ENCODE data around the gene SDCCAG8.

Gene SDCCAG8

DNA sequence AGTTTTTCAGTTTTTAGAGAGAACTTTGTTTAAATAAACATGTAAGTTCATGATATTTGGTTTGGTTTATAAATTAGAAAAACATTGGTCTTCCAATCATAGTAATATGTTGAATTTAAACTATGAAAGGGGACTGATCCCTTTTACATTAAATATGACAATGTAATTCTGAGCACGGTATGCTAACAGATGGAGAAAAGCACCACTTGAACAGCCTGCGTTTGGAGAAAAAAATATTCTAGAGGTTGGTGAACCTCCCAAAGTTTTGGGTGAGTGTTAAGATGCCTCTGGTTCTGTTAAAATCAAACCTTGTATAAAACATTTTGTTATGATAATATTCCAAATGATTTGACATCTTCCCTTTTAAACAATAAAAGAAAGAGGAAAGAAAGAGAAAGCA is 123.9 kb downstream of the SDCCAG8 start:
- no peak overlapping the region for H3K4me3 ChIP-seq (ENCODE audit: low read depth, low read length)
- TF ChIP-seq, protein P1, sequence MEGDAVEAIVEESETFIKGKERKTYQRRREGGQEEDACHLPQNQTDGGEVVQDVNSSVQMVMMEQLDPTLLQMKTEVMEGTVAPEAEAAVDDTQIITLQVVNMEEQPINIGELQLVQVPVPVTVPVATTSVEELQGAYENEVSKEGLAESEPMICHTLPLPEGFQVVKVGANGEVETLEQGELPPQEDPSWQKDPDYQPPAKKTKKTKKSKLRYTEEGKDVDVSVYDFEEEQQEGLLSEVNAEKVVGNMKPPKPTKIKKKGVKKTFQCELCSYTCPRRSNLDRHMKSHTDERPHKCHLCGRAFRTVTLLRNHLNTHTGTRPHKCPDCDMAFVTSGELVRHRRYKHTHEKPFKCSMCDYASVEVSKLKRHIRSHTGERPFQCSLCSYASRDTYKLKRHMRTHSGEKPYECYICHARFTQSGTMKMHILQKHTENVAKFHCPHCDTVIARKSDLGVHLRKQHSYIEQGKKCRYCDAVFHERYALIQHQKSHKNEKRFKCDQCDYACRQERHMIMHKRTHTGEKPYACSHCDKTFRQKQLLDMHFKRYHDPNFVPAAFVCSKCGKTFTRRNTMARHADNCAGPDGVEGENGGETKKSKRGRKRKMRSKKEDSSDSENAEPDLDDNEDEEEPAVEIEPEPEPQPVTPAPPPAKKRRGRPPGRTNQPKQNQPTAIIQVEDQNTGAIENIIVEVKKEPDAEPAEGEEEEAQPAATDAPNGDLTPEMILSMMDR (IDR thresholded peaks at IDR 0.05; ENCODE audit: low read depth, low read length): no peak

DNA sequence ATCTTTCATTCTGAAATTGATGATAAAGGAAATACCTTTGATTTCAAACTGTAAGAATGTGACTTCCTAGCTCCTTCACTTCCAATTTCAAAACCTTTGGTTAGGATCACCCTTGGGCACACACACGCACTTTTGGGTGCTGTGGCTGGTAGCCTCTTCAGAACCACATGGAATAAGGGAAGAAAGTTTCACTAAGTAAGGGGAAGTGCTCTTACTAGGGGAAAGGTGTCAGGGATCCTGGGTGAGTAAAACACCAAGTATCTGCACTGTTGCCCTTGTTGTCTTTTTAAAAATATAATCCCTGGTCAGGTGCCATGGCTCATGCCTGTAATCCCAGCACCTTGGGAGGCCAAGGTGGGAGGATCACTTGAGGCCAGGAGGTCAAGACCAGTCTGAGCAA is 132.4 kb downstream of the SDCCAG8 start:
- TF ChIP-seq, protein P1 (IDR thresholded peaks at IDR 0.05; ENCODE audit: low read depth, low read length): no peak
- no peak overlapping the region for H3K4me3 ChIP-seq (ENCODE audit: low read depth, low read length)

DNA sequence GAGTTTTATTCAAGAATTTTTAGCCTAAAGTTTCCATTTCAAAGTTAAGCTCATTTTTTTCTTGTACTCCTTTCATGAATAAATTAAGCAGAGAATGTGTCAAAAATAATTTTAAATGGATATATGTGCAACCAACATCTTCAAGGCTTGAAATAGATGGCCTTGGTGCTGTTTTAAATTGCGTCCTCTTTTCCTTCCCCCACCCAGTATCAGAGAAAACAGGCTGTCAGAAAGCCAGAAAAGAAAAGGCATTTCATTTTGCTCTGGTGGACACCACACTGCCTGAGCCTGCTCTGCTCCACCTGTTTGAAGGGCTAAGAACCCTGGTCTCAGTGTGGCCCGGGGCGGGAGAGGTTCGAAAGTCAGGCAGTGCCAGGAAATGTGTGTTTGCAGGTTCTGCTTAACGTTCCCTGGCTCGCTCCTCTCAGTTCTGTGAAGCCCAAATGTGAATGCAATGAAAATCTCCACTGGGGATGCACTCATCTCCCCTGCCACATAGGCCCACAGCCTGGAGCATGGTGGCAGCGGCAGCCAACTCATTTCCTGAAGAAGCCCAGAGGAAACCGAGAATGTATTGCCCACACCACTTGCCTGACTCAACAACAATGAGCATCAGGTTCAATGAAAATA is 134.4 kb downstream of the SDCCAG8 start:
- TF ChIP-seq, protein P1 (IDR thresholded peaks at IDR 0.05; ENCODE audit: low read depth, low read length): no peak
- H3K4me3 ChIP-seq (ENCODE audit: low read depth, low read length): no peak overlapping the region

DNA sequence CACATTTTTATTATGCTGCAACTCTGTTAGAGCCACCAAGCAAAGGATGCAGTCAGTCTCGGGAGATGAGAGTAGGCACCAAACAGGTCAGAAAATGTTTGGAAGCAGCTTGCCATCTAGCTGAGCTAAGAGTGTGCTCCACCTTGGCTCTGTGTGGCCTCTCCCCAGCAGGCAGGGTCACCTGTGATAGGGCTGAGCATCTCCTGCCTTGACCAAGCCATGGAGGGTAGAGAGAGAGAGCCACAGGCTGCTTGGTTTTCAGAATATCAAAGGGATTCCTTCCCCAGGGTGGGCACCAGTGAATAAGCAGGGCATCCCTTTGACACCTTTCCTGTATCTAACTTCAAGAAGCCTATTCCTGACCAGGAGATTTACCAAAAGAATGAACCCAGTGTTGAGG is 135.5 kb downstream of the SDCCAG8 start:
- TF ChIP-seq, protein P1 (IDR thresholded peaks at IDR 0.05; ENCODE audit: low read depth, low read length): no peak
- no peak overlapping the region for H3K4me3 ChIP-seq (ENCODE audit: low read depth, low read length)

DNA sequence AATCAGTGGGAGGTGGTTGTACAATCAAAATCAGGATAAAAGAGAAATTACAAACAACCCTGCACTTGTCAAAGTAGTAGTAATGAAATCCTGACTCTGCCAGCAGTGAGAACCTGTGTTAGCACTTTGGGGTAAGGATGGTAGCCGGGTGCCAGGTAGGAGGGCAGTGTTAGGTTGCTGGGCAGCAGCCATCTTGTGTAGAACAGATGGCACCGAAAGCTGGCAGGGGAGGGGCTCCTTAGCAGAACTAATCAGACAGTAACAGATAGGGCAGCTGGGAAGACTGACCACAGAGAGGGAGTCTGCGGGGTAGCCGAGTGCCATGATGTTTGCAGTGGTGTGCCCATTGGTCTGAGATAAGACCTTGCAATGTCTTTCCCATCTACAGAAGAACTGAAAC is 137.3 kb downstream of the SDCCAG8 start:
- no peak overlapping the region for H3K4me3 ChIP-seq (ENCODE audit: low read depth, low read length)
- TF ChIP-seq, protein P1 (IDR thresholded peaks at IDR 0.05; ENCODE audit: low read depth, low read length): no peak

DNA sequence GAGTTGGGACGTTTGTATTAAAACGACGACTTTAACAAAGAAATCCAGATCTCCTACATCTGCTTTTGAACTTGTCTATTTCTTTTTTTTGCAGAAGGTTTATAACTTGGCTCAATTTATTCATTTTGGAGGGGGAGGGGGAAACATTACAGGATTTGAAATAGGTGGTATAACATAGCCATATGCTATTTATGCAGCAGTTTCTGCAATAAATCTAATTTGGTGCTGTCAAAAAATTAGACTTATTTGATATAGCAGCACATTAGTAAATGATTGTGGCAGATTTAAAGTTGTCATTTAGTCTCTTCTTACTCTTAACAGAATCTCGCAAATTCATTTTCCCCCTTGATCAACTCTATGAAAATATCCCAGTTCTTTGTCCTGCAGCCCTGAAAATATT is 138.2 kb downstream of the SDCCAG8 start:
- TF ChIP-seq, protein P1 (IDR thresholded peaks at IDR 0.05; ENCODE audit: low read depth, low read length): no peak
- no peak overlapping the region for H3K4me3 ChIP-seq (ENCODE audit: low read depth, low read length)

DNA sequence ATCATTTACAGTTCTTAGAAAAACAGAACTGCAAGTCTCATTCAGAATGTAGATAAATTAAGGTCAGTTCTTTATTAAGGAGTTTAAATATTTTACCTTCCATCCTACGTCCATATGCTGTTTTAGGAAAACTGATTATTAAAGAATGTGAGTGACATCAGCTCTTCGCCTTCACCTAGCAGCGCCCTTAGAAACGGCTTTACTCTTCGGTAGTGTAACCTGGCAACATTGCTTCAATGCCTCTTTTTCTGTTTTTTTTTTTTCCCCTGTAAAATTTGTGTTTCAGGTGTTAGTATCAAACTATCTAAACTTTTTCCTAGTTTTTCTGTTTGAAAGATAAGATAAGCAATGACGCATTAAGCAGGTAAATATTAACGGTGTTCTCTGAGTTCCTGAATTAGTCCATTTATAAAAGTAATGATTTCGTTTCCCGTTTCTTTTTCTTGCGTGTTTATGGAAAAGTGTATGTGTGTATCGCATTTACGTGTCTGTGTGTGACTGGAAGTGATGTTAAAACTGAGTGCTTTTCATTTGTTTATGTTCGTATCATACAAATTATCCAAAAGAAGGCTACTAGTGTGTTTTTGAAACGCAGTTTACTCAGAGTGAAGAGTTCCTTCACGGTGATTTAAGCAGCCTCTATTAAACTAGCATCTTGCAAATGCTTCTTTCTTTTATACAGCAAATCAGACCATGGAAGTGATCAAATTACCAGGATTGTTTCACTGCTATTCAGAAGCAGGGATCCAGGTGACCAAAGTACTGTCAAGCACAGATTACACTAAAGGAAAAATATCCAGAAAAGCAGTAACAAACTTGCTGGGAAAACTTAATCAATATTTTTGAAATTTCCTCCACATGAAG is 139.0 kb downstream of the SDCCAG8 start:
- TF ChIP-seq, protein P1 (IDR thresholded peaks at IDR 0.05; ENCODE audit: low read depth, low read length): no peak
- H3K4me3 ChIP-seq (ENCODE audit: low read depth, low read length): no peak overlapping the region
